Measurements from ENCODE around the gene LMNTD2. TPM values are rescaled to one million over a fixed set of nuclear protein-coding genes. Genes with fewer than 3 reads are reported as not detected.

The LMNTD2 gene
- total RNA-seq, 1 donor, result 2.2 TPM

DNA sequence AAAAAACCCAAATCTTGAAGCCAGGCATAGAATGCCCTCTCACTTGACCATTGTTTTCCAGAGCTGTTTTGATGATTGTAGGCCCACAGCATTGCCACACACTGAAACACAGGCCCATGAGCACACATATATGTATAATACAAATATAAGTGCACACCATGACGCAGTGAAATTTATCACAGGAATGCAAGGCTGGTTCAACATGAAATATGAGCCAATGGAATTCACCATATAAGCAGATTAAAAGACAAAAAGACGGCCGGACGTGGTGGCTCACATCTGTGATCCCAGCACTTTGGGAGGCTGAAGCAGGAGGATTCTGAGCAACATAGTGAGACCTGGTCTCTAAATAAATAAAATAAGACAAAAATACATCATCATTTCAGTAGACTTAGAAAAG lies 44.1 kb downstream of the LMNTD2 start:
- DNase-seq (ENCODE audit: low read depth), result no peak
- no peak overlapping the region for H3K4me3 ChIP-seq (ENCODE audit: low read depth, low read length)
- TF ChIP-seq, protein P1, sequence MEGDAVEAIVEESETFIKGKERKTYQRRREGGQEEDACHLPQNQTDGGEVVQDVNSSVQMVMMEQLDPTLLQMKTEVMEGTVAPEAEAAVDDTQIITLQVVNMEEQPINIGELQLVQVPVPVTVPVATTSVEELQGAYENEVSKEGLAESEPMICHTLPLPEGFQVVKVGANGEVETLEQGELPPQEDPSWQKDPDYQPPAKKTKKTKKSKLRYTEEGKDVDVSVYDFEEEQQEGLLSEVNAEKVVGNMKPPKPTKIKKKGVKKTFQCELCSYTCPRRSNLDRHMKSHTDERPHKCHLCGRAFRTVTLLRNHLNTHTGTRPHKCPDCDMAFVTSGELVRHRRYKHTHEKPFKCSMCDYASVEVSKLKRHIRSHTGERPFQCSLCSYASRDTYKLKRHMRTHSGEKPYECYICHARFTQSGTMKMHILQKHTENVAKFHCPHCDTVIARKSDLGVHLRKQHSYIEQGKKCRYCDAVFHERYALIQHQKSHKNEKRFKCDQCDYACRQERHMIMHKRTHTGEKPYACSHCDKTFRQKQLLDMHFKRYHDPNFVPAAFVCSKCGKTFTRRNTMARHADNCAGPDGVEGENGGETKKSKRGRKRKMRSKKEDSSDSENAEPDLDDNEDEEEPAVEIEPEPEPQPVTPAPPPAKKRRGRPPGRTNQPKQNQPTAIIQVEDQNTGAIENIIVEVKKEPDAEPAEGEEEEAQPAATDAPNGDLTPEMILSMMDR (IDR thresholded peaks at IDR 0.05; ENCODE audit: insufficient read depth, low read depth, low read length), result no peak

DNA sequence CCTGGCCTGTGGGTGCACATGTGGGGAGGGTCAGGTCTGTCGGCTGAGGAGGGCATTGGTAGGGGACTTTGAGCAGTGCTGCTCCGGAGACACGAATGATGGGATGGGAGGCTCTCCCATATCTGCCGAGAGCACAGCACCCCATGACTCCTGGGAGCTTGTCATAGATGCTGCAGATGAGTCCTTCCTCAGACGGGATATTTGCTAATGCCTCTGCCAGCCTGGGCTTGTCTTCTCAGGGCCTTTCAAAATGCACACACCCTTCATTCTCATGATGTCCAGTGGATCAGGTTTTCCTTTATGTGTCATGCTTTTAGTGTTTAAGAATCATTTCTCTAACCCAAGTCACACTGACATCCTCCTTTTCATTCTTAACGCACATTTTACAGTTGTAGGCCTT lies 45.4 kb downstream of the LMNTD2 start:
- TF ChIP-seq, protein P1 (IDR thresholded peaks at IDR 0.05; ENCODE audit: insufficient read depth, low read depth, low read length), result no peak
- DNase-seq (ENCODE audit: low read depth), result no peak
- no peak overlapping the region for H3K4me3 ChIP-seq (ENCODE audit: low read depth, low read length)

DNA sequence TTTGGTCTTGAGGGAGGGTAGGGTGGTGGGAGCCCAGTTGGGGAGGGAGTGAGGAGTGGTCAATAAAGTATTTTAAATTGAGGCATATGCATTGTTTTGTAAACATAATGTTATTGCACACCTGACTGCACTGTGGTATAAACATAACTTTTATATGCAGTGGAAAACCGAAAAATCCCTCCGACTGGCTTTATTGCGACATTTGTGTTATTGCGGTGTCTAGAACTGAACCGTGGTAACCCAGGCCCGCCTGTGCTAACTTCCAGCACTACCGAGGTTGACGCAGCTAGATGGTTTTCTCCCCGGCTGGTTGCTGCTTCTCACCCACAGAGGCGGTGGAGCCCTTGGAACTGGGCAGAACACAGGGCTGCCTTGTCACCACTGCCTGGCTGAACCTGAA lies 45.9 kb downstream of the LMNTD2 start:
- TF ChIP-seq, protein P1 (IDR thresholded peaks at IDR 0.05; ENCODE audit: insufficient read depth, low read depth, low read length), result no peak
- no peak overlapping the region for H3K4me3 ChIP-seq (ENCODE audit: low read depth, low read length)
- no peak for DNase-seq (ENCODE audit: low read depth)

DNA sequence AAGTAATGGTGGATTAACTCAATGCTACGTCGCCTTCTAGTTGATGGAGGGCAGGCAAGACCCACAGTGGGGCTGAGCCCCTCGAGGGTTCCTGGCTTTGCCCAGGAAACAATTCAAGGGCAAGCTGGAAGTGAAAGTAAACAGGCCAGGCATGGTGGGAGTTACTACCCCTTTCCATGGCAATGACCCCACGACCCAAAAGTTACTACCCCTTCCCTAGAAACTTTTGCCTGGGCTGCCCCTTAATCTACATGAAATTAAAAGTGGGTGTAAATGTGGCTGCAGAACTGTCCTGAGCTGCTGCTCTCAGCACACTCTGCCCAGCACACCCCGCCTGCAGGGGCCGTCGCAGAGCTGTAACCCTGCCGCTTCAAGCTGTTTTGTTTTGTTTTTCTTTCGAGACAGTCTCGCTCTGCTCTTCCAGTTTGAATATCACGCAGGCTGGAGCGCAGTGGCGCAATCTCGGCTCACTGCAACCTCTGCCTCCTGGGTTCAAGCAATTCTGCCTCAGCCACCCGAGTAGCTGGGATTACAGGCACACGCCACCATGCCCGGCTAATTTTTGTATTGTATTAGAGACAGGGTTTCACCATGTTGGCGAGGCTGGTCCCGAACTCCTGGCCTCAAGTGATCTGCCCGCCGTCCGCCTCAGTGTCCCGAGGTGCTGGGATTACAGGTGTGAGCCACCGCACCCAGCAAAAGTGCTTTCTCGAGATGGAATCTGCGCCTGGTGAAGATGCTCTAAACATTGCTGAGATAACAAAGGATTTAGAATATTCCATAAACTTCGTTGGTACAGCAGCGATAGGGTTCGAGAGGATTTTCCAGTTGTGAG lies 47.6 kb downstream of the LMNTD2 start:
- TF ChIP-seq, protein P1 (IDR thresholded peaks at IDR 0.05; ENCODE audit: insufficient read depth, low read depth, low read length), result no peak
- DNase-seq (ENCODE audit: low read depth), result no peak
- H3K4me3 ChIP-seq (ENCODE audit: low read depth, low read length), result no peak overlapping the region

DNA sequence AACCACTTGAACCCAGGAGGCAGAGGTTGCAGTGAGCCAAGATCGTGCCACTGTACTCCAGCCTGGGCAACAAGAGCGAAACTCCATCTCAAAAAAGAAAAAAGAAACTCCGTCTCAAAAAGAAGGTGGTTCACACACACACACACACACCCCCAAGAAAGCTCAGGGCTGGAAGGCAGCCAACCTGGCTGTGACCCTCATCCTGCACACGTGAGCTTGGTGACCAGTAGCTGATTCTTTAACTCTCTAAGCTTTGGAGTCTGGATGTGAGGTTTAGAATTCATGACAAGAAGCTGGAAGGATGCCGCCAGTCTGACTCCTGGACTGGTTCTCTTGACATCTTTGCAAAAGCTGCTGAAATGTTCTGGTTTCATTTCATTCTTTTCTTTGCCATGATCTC lies 51.6 kb downstream of the LMNTD2 start:
- no peak for DNase-seq (ENCODE audit: low read depth)
- no peak overlapping the region for H3K4me3 ChIP-seq (ENCODE audit: low read depth, low read length)
- TF ChIP-seq, protein P1 (IDR thresholded peaks at IDR 0.05; ENCODE audit: insufficient read depth, low read depth, low read length), result no peak

DNA sequence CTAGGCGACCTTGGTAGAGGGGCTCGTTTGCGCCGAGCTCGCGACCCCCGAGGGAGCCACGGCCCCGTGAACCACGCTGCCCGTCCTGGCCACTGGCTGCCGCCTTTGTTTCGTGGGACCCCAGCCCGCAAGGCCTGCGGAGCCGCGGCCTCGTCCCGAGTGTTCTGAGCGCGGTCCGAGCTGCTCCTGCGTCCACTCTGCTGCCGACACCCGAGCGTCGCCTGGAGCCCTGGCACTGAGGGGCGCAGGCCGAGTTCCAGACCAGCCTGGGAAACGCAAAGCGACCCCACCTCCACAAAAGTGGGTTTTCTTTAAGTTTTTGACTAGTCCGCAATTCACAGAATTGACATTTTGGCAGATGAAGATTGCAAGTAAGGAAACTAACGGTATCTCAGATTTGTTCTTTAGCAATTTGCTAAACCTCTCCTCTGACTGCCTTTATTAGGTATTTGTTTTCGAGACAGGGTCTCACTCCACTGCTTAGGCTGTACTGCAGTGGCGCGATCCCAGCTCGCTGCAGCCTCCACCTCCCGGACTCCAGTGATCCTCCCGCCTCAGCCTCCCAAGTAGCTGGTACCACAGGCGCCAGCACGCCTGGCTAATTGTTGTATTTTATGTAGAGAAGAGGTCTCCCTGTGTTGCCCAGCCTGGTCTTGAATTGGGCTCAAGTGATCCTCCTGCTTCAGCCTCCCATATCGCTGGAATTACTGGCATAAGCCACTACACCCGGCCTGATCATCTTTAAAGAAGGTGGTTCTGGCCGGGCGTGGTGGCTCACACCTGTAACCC lies 52.6 kb downstream of the LMNTD2 start:
- DNase-seq (ENCODE audit: low read depth), result no peak
- TF ChIP-seq, protein P1 (IDR thresholded peaks at IDR 0.05; ENCODE audit: insufficient read depth, low read depth, low read length), result no peak

More for the DNA sequence above, 52.6 kb downstream of the LMNTD2 start:
- peak overlapping the region; percentile 66 for H3K4me3 ChIP-seq (ENCODE audit: low read depth, low read length)
